HG03460 (cell line): ENCODE measurements around the gene MYL7.
"Not testable (repeated sequence)": the region's sequence is repeated elsewhere in the genome, so short reads cannot be mapped to it uniquely, and the experiment has no call there.

Experiments
- ATAC-seq: cut with Tn5 transposase; IDR thresholded peaks from one replicate; pipeline ENCODE4 v1.9.1; 2021; ENCODE audit not compliant: unreplicated experiment

The MYL7 gene

GRCh38 chr7:44133295-44133694, 7.8 kb downstream of the MYL7 start:
- no peak for ATAC-seq

DNA sequence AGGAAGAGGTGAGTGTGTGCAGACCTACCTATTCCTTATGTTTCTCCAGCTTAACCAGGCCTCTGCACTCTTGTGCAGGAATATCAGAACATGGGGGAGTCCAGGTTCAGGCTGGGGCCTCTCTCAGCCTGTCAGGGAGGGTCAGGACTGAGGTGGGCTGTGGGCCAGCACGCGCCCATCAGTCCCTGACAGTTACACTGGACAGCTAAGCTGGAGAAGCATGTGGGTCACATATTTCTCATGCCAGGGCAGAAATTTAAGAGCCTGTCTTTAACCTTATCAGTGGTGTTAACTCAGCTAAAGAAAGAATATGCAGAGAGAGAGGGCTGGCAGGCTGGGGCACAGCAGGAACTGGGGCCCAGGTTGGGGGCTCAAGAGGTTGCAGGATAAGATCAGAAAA, 9.1 kb downstream of the MYL7 start:
- ATAC-seq = no peak

DNA sequence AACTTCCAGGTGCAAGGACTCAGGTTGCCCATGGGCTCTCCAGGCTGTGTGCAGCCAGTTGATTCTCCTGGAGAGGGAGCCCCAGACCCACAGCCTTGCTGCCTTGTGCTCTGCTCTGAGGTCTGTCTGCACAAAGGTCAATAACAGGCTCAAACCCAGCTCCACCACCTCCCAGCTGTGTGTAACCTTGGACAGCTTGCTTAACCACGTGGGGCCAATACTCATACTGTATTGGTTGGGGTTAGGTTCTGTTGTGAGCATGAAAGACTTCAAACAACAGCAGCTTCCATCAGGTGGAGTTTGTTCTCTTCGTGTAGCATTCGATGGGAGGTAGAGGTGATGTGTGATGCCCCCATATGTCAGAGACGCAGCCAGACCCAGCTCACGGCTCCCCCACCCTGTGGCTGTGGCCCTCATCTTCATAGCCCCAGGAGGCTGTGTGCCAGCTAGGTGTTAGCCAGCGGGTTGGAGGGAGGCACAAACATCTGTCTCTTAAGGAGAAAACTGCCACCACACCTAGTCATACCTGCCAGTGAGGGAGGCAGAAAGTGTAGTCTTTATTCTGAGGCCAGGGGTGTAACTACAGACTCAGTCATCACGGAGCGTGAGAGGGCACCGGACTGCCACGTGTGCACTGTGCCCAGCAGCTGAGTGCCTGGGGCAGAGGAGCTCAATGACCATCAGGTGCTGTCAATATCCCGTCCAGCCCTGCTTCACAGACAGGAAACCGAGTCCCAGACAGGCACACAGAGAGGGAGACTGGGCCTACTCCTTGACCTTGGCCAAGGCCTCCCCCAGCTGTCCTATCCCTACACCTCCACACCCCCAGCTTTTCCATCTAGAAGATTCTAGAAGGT, 9.7 kb downstream of the MYL7 start:
- ATAC-seq = no peak

- no peak for ATAC-seq
Measured at GRCh38 chr7:44128721-44129582, 12.2 kb downstream of the MYL7 start.

- ATAC-seq = no peak
Measured at GRCh38 chr7:44127161-44127560, 14.0 kb downstream of the MYL7 start.

DNA sequence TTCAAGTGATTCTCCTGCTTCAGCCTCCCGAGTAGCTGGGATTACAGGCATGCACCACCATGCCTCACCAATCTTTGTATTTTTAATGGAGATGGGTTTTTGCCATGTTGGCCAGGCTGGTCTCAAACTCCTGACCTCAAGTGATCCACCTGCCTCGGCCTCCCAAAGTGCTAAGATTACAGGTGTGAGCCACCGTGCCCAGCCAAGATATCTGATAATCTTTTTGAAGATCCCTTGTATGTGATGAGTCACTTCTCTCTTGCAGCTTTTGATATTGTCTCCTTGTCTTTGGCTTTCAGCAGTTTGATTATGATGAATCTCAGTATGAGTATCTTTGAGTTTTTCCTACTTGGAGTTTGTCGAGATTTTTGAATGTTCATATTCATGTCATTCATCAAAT, 14.6 kb downstream of the MYL7 start:
- ATAC-seq = not testable (repeated sequence)

DNA sequence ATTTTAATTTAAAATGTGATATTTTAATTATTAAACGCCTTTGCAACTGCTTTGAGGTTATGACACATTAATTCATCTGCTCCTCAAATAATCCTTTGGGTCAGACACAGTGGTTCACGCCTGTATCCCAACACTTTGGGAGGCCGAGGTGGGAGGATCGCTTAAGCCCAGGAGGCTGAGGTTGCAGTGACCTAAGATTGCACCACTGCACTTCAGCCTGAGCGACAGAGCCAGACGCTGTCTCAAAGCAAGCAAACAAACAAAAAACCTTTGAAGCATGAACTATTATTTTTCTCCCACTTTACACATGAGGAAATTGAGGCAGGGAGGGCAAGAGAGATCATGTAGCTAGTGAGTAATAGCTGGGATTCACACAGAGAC, 16.3 kb downstream of the MYL7 start:
- no peak for ATAC-seq

- peak; percentile 99 for ATAC-seq
Measured at GRCh38 chr7:44123190-44124003, 17.7 kb downstream of the MYL7 start, which contains the start of gene POLD2. POLD2 (minus strand) TSS chr7:44123548; CDS start chr7:44122053, 1,495 bp downstream.

DNA sequence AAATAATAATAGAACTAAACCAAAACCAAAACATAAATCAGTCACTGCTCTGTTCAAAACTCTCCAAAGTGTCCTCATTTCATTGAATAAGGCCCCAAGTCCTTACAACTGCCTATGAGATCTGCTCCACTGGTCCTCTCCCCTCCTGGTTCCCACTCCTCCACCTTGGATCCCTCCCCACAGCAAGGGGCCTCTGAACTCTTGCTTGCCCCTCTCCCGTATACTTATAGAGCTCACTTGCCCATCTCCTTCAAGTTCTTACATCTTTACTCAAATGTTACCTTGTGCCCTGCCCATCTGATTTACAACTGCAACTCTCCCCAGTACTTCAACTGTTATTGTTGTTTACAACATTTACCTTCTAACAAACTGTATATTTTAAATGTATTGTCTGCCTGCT, 18.6 kb downstream of the MYL7 start:
- no peak for ATAC-seq

DNA sequence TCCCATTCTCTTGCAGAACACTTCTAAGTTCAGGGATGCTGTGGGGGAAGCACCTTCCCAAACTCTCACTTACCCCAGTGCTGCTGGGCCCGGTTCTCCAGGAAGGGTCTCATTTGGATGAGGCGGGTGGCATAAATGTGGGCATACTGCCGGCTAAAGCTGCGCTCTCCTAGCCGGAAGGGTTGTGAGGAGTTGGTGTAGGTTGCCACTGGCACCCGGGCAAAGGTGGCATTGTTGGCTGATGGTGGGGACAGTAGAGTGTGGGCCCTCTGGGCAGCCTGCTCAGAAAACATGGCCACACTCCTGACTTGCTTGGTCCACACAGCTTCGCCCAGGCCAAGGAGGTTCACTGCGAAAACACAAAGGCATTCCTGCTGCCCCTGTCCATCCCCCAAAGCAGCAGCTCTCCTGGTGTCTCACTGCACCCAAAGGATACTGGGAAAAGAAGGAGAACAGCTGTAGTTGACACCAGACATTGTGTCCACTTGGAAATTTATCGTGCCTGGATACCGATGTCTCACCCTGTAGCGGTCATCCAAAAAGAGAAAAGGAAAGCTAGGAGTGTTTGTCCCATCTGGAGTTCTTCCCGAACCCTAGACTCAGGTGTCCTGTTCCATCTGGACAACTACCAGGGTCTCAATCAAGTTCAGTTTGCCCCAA, 19.2 kb downstream of the MYL7 start:
- no peak for ATAC-seq

DNA sequence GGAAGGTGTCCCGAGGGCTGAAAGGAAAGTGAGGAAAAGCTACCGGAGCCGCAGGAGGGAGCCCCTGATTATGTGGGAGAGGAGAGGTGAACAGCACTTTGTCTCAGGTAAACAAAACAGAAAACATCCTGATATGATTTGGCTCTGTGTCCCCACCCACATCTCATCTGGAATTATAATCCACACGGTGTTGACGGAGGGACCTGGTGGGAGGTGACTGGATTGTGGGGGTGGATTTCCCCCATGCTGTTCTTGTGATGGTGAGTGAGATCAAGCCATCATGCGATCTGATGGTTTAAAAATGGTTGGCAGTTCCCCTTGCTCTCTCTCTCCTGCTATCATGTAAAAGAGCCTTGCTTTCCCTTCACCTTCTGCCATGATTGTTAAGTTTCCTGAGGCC, 20.7 kb downstream of the MYL7 start:
- ATAC-seq = no peak

GRCh38 chr7:44119829-44120380, 21.2 kb downstream of the MYL7 start:
- ATAC-seq = no peak

GRCh38 chr7:44117801-44118429, 23.2 kb downstream of the MYL7 start:
- no peak for ATAC-seq

GRCh38 chr7:44116789-44117666, 24.1 kb downstream of the MYL7 start:
- ATAC-seq = no peak

- no peak for ATAC-seq
Measured at GRCh38 chr7:44116087-44116788, 24.9 kb downstream of the MYL7 start.

GRCh38 chr7:44114586-44115310, 26.4 kb downstream of the MYL7 start:
- ATAC-seq = no peak

DNA sequence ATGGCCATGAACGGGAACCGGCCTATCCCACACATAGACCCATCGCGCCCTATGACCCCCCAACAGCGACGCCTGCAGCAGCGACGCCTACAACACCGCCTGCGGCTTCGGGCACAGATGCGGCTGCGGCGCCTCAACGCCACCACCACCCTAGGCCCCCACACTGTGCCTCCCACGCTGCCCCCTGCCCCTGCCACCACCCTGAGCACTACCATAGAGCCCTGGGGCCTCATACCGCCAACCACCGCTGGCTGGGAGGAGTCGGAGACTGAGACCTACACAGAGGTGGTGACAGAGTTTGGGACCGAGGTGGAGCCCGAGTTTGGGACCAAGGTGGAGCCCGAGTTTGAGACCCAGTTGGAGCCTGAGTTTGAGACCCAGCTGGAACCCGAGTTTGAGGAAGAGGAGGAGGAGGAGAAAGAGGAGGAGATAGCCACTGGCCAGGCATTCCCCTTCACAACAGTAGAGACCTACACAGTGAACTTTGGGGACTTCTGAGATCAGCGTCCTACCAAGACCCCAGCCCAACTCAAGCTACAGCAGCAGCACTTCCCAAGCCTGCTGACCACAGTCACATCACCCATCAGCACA, 27.3 kb downstream of the MYL7 start:
- no peak for ATAC-seq
